Activated naive CD4-positive, alpha-beta T cell treated with Interleukin-2 at 50 U/mL for 16 hours (primary cell): ENCODE measurements around the gene MKLN1.
"Not testable (repeated sequence)": the region's sequence is repeated elsewhere in the genome, so short reads cannot be mapped to it uniquely, and the experiment has no call there.

Experiments
- DNase-seq: peaks from one replicate; pipeline ENCODE4 v3.0.0-alpha.2; 2020

The MKLN1 gene

DNA sequence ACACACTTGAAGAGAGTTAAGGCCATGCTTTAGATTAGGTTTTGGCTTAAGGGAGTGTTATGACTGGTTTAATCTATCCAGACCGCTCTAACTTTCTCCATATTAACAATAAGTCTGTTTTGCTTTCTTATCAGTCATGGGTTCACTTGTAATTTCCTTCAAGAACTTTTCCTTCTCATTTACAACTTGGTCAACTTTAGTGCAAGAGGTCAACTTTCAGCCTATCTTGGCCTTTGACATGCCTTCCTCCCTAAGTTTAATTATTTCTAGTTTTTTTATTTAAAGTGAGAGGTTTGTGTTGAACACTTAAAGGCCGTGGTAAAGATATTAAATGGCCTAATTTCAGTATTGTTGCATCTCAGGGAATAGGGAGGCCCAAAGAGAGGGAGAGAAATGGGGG is 75.6 kb downstream of the MKLN1 start:
- DNase-seq, result no peak

DNA sequence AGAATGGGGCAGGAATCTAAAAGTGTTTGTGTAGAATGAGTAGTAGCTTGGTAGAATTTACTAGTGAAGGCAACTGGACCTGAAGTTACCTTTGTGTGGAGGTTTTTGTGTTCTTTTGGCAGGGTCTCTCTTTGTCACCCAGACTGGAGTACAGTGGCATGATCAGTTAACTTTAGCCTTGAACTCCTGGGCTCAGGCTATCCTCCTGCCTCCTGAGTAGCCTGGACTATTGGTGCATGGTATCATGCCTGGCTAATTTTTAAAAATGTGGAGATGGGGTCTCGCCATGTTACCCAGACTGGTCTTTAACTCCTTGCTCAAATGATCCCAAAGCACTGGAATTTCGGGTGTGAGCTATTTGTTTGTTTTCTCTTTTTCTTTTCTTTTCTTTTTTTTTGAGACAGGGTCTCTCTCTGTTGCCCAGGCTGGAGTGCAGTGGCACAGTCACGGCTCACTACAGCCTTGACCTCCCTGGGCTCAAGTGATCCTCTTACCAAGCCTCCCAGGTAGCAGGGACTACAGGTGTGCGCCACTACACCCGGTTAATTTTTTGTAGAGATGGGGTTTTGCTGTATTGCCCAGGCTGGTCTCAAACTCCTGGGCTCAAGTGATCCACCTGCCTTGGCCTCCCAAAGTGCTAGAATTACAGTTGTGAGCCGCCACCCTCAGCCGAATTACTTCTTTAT is 76.7 kb downstream of the MKLN1 start:
- DNase-seq, result no peak

DNA sequence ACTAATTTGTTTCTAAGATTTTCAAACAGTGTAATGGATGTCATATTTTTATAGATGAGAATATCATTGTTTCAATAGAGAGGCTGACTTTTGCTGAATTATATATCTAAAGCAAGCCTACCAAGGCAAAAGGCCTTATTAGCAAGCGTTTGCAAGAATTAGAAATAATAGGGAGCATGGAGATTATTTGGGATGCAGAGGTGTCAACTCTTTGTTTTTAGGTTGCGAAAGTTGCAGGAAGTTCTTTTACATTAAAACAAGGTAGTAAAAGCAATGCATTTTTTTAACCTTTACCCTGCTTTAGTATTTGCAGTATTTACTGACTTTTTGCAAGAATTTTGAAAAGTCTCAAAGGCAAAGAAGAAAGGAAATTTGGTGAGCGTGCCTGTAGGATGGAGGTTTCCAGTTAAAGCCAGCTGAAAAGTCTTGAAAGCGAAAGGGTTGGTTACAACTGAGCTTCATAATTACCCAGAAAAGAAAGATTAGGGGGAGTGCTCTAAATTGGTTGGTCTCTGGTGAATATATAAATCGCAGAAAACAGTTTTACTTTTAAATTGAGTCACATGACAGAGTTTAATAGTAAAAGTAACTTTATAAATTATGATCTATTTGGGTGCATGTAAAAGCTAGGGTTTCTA is 81.6 kb downstream of the MKLN1 start:
- DNase-seq, result no peak

DNA sequence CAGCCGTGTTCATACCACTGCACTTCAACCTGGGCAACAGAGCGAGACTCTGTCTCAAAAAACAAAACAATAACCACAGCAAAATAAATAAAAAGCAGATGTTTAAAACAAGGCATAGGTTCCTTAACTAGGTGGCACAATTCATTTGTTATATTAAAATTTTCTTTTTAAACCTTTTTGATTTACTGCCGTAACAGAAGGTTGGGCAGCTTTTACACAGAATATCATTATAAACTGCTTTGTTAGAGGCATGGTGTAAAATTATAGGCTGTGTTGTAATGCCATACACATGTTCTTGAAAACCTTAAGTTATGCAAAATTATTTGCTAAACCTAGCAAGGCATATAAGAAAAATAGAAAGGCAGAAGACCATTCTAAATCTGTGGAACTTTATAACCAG is 84.4 kb downstream of the MKLN1 start:
- no peak for DNase-seq

DNA sequence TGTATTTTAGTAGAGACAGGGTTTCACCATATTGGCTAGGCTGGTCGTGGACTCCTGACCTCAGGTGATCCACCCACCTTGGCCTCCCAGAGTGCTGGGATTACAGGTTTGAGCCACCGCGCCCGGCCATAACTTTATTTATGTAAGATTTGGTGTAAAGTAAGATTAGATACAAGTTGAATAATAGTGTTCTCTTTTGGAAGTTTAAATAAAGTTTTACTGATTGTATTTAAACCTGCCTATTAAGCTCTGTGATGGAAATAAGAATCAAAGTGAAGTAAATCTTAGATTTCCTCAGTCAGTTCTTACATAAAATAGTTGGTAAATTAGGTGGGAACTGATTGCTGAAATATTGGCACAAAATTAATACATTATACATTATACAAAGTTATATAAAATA is 86.0 kb downstream of the MKLN1 start:
- no peak for DNase-seq

DNA sequence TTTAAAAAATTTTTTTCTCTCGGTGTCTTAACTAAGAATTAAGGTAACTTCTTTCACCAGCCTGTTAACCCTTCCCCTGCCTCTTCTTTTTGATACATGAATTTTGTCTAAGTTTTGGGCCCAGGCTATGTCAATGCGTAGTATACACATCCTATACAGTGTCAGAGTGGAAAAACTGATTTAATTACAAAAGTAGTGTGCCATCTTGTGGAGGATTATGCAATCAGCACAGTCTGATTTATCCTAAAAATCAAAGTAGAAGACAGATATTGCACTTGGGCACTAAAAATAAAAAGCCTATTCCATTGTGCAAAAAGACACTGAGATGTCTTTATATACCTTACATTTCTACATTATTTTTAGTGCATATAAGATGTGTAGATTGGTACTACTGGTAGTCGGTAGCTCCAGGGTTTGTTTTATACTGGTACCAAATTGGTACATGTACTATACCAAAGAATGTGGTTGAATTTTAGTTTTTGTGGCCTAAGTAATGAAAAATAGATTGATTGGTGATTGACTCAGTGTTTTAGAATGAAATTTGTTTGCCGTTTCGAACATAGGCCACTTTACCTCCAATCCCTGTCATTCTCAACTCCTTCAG is 96.6 kb downstream of the MKLN1 start:
- DNase-seq, result no peak

DNA sequence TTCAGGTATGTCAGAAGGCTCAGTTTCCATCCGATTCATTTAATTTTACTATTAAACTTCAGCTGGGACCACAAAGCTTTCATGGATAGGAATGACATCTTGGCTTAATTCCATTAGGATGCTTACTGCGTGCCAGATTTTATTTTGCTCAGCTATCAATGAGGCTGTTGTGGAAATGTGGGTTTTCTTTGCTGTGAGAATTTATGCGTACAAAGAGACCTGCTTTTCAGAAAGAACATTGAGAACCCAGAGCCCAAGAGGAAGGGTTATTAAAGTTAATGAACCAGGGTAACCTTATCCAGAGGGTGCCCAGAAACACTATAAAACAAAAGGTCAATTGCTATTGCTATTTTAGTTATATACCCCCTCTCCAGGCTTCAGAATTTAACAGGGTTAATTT is 98.3 kb downstream of the MKLN1 start:
- DNase-seq, result no peak

DNA sequence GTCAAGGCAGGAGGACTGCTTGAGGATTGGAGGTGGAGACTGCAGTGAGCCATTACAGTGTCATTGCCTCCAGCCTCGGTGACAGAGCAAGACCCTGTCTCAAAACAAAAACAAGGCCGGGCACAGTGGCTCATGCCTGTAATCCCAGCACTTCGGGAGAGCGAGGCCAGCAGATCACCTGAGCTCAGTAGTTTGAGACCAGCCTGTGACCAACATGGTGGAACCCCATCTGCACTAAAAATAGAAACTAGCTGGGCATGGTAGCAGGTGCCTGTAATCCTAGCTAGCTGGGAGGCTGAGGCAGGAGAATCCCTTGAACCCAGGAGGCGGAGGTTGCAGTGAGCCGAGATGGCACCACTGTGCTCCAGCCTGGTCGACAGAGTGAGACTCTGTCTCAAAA is 103.2 kb downstream of the MKLN1 start:
- not testable (repeated sequence) for DNase-seq

DNA sequence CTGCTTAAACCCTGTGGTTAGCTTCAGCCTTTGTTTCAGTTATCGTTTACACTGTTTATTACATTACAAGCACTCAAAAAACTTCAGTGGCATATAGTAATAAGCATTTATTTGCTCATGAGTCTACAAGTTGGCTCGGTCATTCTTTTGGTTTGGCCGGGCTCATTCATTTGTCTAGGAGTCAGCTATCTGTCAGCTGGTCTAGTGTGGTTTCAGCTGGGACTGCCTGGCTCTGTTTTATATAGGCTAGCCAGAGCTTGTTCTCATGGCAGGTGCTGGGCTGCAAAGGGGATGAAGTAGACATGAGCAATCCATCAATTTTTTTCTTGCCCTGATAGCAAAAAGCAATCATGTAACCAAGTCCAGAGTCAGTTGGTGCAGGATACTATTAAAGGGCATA is 103.6 kb downstream of the MKLN1 start:
- DNase-seq, result no peak

DNA sequence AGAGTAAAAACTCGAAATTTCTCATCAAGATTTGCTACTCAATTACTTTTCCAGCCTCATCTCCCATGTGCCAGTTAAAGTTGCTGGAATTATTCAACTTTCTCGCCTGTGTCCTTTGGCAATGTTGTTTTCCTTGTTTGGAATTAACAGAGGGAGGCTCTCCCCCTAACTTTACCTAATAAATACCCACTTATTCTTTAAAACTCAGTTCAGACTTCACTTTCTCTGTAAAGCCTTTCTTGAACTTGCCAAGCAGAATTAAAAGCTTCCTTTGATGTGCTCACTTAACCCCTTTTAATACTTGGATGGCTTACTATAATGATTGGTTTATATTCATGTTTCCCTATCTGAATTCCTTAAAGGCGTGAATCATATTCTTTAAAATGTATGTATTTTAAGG is 104.1 kb downstream of the MKLN1 start:
- no peak for DNase-seq

DNA sequence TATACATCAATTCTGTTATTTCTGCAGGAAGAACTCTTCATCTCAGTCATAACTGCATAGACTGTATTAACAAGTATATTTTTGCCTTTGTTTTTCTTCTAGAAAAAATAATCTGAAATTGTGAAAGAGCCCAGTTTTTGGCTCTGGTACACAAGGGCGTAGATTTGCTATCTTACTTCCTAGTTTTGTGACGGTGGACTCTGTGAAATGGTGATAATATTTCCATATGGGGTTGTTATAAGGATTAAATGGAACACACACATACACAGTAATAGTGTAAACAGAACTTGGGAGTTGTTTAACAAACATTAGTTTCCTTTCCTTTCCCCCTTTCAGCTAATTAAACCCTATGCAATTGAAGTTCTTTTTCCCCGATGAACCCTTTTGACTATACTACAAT is 108.7 kb downstream of the MKLN1 start:
- DNase-seq, result no peak

DNA sequence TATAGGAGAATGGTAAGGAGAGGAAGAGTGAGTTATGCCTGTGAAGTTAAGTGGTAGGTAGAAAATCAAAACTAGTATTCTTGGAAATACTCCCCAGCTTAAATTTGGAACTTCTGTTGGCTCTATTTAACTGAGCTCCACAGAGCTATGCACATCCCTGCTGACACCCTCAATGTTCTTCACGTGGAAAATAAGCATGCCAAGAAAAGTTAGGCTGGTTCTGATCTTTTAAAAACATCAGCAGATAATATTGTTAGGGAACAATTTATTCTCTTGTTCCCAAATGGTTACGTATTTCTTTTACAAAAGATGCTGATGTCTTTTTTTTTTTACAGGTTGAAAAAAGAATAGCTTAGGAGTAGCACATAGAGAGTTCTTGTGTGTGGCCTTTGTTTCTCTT is 111.3 kb downstream of the MKLN1 start:
- no peak for DNase-seq

DNA sequence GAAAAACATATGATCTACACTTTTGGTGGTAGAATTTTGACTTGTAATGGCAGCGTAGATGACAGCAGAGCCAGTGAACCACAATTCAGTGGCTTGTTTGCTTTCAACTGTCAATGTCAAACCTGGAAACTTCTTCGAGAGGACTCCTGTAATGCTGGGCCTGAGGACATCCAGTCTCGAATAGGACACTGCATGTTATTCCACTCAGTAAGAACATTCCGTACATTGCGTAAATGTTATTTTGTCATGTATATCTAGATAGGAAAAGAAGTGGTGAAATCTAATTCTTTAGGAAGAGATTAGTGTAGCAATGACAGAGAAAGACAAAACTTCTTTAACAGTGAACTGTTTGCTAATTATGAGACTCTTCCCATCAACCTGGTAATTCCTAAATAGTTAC is 115.8 kb downstream of the MKLN1 start:
- DNase-seq, result no peak

DNA sequence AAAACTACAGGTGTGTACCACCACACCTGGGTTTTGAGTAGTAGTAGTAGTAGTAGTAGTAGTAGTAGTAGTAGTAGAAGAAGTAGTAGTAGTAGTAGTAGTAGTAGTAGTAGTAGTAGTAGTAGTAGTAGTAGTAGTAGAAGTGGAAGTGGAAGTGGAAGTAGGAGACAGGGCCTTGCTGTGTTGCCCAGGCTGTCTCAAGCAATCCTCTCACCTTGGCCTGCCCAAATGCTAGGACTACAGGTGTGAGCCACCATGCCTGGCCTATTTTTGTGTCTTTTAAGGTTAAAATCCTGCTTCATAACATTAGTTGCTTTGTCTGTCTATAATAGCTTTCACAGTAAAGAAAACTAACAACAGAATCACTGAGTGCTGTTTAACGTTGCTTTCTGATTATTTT is 117.0 kb downstream of the MKLN1 start:
- no peak for DNase-seq

DNA sequence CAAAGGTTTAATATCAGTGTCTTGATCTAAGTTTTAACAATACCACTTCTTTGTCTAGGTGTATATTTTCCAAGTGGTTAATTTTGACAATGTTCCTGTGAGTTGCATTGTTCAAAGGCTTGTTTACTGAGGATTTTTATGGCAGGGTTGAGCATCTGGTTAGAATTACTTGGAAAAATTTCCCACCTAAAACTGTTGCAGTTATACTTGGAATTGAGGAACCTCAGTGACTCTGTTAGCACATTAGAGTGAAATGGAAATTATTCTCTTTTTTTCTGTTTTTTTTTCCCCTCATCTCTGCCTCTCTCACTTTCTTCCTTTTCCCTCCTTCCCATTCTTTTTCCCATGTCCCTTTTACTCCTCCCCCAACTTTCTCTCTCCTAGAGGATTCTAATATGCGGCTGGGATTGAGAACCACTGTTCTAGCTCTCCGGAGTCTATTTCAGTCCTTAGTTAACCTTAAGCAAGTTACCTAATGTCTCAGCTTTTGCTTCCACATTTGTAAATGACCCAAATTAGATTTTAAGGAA is 121.8 kb downstream of the MKLN1 start:
- no peak for DNase-seq

DNA sequence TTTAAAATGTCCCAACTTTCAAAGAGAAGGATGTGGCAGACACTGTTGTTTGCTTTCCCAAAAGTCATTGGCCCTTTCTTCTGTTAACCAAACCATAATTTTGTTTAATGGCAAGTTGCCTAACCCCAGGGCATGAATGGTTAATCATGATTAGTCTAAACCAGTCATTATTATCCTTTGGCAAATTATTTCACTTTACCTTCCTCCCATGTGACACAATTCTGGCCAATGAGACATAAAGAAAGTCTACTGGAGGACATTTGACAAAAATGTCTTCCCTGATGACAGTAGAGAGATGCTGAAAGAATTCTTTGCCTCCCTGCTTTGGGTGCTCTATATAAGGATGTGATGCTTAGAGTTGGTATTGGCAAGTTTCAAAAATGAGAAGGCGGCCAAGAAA is 126.8 kb downstream of the MKLN1 start:
- no peak for DNase-seq

DNA sequence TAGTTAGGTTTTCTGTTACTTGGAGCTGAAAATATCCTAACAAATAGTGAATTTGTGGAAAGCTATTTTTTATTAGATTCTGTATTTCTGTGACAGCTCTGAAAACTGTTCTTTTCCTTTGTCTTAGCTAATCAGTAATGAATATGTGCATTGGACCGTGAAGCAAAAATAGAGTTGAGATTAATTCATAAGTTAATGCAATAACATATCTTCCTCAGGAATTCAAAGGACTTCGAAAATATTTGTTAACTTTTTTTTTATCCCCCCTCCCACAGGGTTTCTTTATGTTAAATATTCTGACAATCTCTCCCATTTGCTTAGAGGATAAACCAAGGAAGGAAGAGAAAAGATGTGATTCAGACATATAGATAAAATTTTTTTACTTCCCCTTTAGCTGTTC is 127.3 kb downstream of the MKLN1 start:
- DNase-seq, result no peak

DNA sequence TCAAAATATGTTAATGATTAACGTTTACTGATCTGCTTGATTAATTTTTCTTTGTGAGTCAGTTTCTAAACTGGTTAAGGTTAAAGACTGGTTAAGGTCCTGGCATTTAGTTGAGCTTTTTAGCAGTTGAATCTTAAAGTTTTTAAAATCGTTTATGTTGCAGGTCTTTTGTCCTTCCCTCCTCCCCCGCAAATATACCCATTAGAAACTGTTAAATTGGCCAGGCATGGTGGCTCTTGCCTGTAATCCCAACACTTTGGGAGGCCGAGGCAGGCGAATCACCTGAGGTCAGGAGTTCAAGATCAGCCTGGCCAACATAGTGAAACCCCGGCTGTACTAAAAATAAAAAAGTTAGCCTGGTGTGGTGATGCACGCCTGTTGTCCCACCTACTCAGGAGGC is 127.9 kb downstream of the MKLN1 start:
- no peak for DNase-seq

DNA sequence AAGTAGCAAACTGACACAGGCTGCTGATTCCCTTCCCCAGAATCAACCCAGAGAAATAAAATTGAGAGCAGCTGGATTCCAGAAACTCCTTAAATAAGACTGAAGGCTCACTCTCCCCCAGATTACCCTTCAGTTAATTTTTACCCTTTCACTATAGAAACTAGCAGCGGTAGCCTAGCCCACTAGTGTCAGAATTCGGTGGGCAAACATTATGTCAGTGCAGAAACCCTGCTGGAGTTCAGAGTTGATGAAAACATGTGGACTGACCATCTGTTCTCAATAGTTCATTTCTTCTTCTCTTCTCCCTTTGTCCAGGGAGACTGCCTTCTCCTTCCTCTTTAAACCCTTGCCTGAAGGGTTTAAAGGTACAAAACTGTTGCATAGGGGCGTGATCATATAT is 128.7 kb downstream of the MKLN1 start:
- DNase-seq, result no peak

DNA sequence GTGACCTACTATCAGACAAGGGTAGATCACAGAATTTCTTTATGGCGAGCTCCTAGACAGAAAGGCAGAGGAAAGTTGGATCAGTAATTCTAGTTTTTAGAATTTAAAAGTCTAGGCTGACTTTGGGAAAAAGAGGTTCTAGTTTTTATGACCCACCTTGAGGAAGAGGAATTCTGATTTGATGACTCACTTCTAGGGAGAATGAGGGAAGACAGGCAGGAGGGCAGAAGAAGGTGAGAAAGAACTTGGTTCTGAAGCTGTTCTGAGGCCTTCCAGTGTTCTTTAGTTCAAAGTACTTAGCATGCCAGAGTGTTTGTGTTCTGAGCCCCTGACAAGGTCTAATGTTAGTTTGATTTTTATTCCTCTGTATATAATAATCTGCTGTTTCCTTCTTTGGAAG is 131.6 kb downstream of the MKLN1 start:
- no peak for DNase-seq

DNA sequence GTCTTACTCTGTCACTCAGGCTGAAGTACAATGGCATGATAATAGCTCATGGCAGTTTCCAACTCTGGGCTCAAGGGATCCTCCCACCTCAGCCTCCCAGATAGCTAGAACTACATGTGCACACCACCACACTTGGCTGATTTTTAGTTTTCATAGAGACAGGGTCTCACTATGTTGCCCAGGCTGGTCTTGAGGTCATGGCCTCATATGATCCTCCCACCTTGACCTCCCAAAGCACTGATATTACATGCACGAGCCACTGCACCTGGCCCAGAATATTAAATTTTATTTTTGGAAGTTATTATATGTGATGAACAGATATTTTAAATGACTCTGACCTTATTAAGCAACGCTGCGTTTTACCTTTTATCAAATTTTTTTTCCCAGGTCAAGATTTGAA is 134.4 kb downstream of the MKLN1 start:
- no peak for DNase-seq

DNA sequence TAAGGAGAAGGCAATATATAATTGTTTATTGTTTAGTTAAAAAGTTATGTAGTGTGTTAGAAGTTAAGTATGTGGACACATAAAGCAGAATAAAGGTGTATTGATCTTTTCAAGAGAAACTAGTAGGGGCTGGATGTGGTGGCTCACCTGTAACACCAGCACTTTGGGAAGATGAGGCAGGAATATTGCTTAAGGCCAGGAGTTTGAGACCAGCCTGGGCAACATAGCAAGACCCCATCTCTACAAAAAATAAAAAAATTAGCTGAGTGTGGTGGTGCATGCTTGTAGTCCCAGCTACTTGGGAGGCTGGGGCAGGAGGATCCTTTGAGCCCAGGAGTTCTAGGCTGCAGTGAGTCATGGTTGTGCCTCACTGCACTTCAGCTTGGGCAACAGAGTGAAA is 135.0 kb downstream of the MKLN1 start:
- not testable (repeated sequence) for DNase-seq

DNA sequence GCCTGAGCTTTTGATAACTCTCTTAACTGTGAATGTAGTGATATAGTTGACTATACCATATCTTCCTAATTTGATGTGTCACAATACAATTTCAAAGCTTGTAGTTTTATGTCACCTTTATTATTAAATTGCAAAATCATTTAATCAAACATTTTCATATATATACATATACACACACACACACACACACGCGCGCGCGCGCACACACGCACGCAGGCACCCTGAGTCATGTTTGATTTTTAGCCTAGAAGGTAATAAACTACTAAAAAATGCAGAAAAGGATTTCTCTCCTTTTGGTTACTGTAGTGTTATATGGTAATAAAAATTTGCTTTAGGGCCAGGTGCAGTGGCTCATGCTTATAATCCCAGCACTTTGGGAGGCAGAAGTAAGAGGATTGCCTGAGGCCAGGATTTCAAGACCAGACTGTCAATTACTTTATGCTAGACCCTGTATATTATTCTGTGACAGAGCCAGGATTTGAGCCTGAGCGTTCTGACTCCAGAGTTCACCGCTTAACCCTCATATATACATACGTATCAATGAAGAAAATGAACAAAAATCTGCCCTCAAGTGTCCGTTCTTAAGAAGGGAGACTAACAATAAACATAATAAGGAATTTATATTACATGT is 139.2 kb downstream of the MKLN1 start:
- DNase-seq, result no peak

DNA sequence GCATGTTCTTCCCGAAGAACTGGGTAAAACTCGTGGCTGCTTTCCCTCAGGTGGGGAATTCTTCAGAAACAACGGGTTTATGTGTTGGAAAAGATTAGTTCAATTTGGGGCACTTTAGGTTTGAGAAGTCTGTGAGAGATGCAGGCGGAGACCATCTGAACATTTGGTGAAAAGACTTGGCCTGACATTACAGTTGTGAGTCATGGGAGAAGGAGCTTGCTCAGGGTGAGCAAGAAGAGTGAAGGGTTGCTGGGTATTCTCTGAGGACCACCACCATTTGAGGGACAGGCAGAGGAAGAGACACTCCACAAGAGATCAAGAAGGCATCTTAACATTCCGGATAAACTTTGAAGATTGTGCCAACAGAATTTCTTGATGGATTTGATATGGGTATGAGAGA is 140.1 kb downstream of the MKLN1 start:
- no peak for DNase-seq
